Stimulated activated CD4-positive, alpha-beta T cell treated with anti-CD3 and anti-CD28 coated beads, Interleukin-4, amount 100 ng/mL, for 24 hours (primary cell): ENCODE measurements around the gene NXF3.
"Not testable (repeated sequence)": the region's sequence is repeated elsewhere in the genome, so short reads cannot be mapped to it uniquely, and the experiment has no call there.

Experiments
- DNase-seq: peaks from one replicate; pipeline ENCODE4 v3.0.0-alpha.2; 2020

NXF3 gene

DNA sequence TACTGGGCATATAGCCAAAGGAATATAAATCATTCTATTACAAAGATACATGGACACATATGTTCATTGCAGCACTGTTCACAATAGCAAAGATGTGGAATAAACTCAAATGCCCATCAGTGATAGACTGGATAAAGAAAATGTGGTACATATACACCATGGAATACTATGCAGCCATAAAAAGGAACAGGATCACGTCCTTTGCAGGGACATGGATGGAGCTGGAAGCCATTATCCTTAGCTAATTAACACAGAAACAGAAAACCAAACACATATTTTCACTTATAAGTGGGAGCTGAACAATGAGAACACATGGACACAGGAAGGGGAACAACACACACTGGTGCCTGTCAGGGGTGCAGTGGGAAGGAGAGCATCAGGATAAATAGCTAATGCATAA lies 59.6 kb downstream of the NXF3 start:
- DNase-seq, result not testable (repeated sequence)
